ENCODE results near the gene CCDC13. TPM values are rescaled to one million over a fixed set of nuclear protein-coding genes. Genes with fewer than 3 reads are reported as not detected.
A peak's percentile ranks its signal among the peaks of the same experiment; 100 is the strongest.

Gene CCDC13
- total RNA-seq, 1 experiment from 2014 or later, result 0.79 TPM

DNA sequence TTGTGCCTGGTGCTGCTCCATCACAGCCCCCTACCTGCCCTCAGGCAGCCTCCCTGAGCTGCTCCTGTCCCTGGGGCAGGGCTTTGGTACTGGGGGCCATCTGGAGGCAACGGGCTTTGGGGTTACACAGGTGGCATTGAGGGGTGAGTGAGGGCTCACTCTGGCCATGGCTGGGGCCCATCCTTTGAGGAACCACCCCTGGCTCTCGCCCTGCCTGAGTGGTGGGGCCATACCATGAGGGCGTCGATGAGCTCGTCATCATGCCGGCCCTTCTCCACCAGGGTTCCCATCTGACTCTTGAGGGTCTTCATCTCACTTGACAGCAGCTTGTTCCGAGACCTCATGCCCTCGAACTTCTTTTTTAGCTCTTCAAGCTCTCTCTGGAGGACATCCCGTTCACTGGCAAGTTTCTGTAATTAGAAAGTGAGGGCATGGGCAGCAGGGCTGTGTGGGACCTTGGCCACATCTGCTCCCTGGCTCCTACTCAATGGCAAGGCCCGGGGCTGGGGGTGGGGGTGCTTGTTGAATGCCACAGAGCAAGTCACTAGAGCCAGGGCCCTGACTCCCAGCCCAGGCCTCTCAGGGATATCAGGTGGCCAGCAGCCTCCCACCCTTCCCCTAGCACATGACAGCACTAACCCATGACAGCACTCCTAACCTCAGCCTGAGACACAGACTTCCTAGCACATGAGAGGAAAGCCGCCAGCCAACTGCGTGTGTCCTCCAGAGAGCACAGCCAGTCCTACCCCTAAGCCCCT, 33.5 kb downstream of the CCDC13 start:
- TF ChIP-seq FOXP1 (CRISPR knock-in tag; IDR thresholded peaks at IDR 0.05; ENCODE audit: borderline replicate concordance) (no peak), ZNF219 (CRISPR knock-in tag; IDR thresholded peaks at IDR 0.05; ENCODE audit: borderline replicate concordance) (no peak), HMGA2 (CRISPR knock-in tag; IDR thresholded peaks at IDR 0.05) (no peak), SP1 (CRISPR knock-in tag; conservative IDR thresholded peaks at IDR 0.05) (no peak), PRRX2 (CRISPR knock-in tag; IDR thresholded peaks at IDR 0.05) (no peak), SMAD3 (CRISPR knock-in tag; IDR thresholded peaks at IDR 0.05; ENCODE audit: borderline replicate concordance) (no peak), NR3C1 (CRISPR knock-in tag; conservative IDR thresholded peaks at IDR 0.05; ENCODE audit: low read depth) (no peak), SOX15 (CRISPR knock-in tag; IDR thresholded peaks at IDR 0.05) (no peak), GTF2I (CRISPR knock-in tag; conservative IDR thresholded peaks at IDR 0.05) (no peak), MXD4 (CRISPR knock-in tag; IDR thresholded peaks at IDR 0.05; ENCODE audit: borderline replicate concordance) (no peak)
- H3K4me1 Mint-ChIP-seq, result peaks cover 23% of the 10 kb centered on the region

DNA sequence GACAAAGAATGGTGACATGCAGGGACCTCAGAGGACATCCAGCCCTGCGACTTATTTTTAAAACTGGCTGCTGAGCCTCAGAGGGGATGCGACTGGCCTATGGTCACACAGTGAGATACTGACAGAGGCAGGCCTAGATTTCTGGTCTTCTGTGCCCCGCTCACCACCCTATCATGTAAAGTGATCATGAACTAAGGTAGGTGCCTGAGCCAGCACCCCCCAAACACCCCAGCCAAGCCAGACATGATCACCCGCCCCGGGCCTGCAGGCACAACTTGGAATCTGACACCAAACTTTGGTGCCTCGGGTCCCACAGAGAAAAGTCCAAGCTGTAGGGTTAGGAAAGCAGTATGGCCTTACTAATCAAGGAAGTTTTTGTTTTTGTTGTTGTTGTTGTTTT, 36.5 kb downstream of the CCDC13 start:
- H3K4me1 Mint-ChIP-seq, result peaks cover 45% of the 10 kb centered on the region
- POLR2A ChIA-PET, result no interaction called here

More for the DNA sequence above, 33.5 kb downstream of the CCDC13 start:
- DNase-seq (ENCODE audit: low spot score), result no peak
- Mint-ChIP-seq H3K27me3 (ENCODE audit: low read depth) (peaks cover 6% of the 10 kb centered on the region; the same call in 1 of the 2 replicates), H3K36me3 (no peaks in the 10 kb centered on the region), H3K4me3 (no peak overlapping the region), H3K9me3 (no peaks in the 10 kb centered on the region; the same call in 1 of the 2 replicates), H3K27ac (no peak overlapping the region)
- ChIA-PET POLR2A (no interaction called here), CTCF (interaction anchor here (2.1 kb wide), 1 partner anchor 11 kb away, joined by 10 read pairs; no protein-coding TSS in a partner anchor)
- 0 out of 2 replicates have a peak, but pooled peaks have one; percentile 9 for ATAC-seq

DNA sequence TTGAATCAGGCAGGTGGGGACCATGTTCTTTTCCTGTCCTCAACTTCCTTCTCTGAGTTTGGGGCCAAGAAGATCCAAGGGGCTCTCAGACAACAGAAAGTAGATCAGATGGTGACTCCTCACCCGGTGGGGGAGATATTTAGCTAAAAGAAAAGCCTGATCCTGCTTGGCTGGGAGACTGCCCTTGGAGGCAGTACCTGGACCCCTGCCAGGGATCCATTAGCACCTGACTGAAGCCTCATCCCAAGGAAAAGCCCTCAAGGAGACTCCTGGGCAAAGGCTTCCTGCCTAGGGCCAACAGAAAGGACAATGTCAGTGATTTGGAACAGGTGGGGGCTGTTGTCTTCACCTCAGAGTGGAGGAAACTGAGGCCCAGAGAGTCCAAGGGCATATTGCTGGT, 37.0 kb downstream of the CCDC13 start:
- POLR2A ChIA-PET, result no interaction called here
- no peak overlapping the region for H3K27ac Mint-ChIP-seq
- TF ChIP-seq ZNF138 (CRISPR knock-in tag; conservative IDR thresholded peaks at IDR 0.05), result no peak
- TF ChIP-seq ZNF423 (CRISPR knock-in tag; IDR thresholded peaks at IDR 0.05), result peak; percentile 60
- no peak for TF ChIP-seq NFE2L1 (CRISPR knock-in tag; IDR thresholded peaks at IDR 0.05)
- TF ChIP-seq ZBTB21 (CRISPR knock-in tag; IDR thresholded peaks at IDR 0.05; ENCODE audit: borderline replicate concordance), result no peak
- 0 out of 2 replicates have a peak, but pooled peaks have one; percentile 40 for TF ChIP-seq ETV6 (CRISPR knock-in tag; IDR thresholded peaks at IDR 0.05)
- TF ChIP-seq GTF2I (CRISPR knock-in tag; conservative IDR thresholded peaks at IDR 0.05), result no peak
- peak; percentile 19 for ATAC-seq
- CTCF ChIA-PET, result interaction anchor here (1.6 to 2.2 kb wide), 4 partner anchors 9 to 94 kb away, joined by 4 to 20 read pairs (median 8); no protein-coding TSS in a partner anchor
- no peaks in the 10 kb centered on the region; the same call in 1 of the 2 replicates for H3K9me3 Mint-ChIP-seq
- H3K36me3 Mint-ChIP-seq, result no peaks in the 10 kb centered on the region
- no peak for DNase-seq (ENCODE audit: low spot score)
- no peak overlapping the region for H3K4me3 Mint-ChIP-seq
- H3K4me1 Mint-ChIP-seq, result peaks cover 45% of the 10 kb centered on the region
- peaks cover 6% of the 10 kb centered on the region; the same call in 1 of the 2 replicates for H3K27me3 Mint-ChIP-seq (ENCODE audit: low read depth)

More for the DNA sequence above, 36.5 kb downstream of the CCDC13 start:
- peaks cover 6% of the 10 kb centered on the region; the same call in 1 of the 2 replicates for H3K27me3 Mint-ChIP-seq (ENCODE audit: low read depth)
- H3K9me3 Mint-ChIP-seq, result no peaks in the 10 kb centered on the region; the same call in 1 of the 2 replicates
- CTCF ChIA-PET, result interaction anchor here (1.7 to 2.2 kb wide), 3 partner anchors 9 to 94 kb away, joined by 5 to 20 read pairs (median 11); no protein-coding TSS in a partner anchor
- H3K36me3 Mint-ChIP-seq, result no peaks in the 10 kb centered on the region
- no peak for DNase-seq (ENCODE audit: low spot score)
- no peak overlapping the region for H3K4me3 Mint-ChIP-seq
- no peak for ATAC-seq
- no peak overlapping the region for H3K27ac Mint-ChIP-seq
- TF ChIP-seq, protein P1, sequence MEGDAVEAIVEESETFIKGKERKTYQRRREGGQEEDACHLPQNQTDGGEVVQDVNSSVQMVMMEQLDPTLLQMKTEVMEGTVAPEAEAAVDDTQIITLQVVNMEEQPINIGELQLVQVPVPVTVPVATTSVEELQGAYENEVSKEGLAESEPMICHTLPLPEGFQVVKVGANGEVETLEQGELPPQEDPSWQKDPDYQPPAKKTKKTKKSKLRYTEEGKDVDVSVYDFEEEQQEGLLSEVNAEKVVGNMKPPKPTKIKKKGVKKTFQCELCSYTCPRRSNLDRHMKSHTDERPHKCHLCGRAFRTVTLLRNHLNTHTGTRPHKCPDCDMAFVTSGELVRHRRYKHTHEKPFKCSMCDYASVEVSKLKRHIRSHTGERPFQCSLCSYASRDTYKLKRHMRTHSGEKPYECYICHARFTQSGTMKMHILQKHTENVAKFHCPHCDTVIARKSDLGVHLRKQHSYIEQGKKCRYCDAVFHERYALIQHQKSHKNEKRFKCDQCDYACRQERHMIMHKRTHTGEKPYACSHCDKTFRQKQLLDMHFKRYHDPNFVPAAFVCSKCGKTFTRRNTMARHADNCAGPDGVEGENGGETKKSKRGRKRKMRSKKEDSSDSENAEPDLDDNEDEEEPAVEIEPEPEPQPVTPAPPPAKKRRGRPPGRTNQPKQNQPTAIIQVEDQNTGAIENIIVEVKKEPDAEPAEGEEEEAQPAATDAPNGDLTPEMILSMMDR (IDR thresholded peaks at IDR 0.05), result no peak
- TF ChIP-seq, protein P2, sequence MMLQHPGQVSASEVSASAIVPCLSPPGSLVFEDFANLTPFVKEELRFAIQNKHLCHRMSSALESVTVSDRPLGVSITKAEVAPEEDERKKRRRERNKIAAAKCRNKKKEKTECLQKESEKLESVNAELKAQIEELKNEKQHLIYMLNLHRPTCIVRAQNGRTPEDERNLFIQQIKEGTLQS (CRISPR knock-in tag; conservative IDR thresholded peaks at IDR 0.05), result no peak
- TF ChIP-seq GRHL2 (CRISPR knock-in tag; IDR thresholded peaks at IDR 0.05; ENCODE audit: insufficient replicate concordance, severe bottlenecking), result no peak
- TF ChIP-seq, protein P3, sequence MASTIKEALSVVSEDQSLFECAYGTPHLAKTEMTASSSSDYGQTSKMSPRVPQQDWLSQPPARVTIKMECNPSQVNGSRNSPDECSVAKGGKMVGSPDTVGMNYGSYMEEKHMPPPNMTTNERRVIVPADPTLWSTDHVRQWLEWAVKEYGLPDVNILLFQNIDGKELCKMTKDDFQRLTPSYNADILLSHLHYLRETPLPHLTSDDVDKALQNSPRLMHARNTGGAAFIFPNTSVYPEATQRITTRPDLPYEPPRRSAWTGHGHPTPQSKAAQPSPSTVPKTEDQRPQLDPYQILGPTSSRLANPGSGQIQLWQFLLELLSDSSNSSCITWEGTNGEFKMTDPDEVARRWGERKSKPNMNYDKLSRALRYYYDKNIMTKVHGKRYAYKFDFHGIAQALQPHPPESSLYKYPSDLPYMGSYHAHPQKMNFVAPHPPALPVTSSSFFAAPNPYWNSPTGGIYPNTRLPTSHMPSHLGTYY (CRISPR knock-in tag; IDR thresholded peaks at IDR 0.05), result no peak
- no peak for TF ChIP-seq NFYB (CRISPR knock-in tag; conservative IDR thresholded peaks at IDR 0.05; ENCODE audit: low read depth)
- TF ChIP-seq NFE2L1 (CRISPR knock-in tag; IDR thresholded peaks at IDR 0.05), result no peak
- TF ChIP-seq NFATC4 (CRISPR knock-in tag; IDR thresholded peaks at IDR 0.05), result no peak
- TF ChIP-seq, protein P4, sequence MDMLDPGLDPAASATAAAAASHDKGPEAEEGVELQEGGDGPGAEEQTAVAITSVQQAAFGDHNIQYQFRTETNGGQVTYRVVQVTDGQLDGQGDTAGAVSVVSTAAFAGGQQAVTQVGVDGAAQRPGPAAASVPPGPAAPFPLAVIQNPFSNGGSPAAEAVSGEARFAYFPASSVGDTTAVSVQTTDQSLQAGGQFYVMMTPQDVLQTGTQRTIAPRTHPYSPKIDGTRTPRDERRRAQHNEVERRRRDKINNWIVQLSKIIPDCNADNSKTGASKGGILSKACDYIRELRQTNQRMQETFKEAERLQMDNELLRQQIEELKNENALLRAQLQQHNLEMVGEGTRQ (CRISPR knock-in tag; IDR thresholded peaks at IDR 0.05), result no peak

Data from WTC11 (cell line).